ENCODE results near the gene SREBF1.

The SREBF1 gene

DNA sequence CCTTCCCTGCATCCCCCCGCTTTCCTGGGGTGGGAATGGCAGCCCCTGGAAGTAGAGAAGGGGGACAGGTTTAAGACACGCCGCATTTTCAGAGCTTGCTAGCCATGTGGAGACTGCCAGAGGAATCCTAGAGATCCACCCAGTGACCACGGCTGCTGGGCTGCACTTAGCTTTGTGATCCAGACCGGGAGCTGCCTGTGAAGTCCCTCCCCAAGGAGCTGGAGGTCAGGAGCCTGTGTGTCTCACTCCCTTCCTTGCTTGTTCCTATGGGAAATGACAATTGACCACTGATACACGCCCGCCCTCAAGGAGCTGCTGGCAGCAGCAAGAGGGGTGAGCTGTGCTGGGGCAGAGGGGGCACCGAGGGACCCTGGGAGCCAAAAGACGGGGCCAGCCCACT is 73.7 kb downstream of the SREBF1 start:
- DNase-seq (ENCODE audit: low read depth, low spot score), result no peak

DNA sequence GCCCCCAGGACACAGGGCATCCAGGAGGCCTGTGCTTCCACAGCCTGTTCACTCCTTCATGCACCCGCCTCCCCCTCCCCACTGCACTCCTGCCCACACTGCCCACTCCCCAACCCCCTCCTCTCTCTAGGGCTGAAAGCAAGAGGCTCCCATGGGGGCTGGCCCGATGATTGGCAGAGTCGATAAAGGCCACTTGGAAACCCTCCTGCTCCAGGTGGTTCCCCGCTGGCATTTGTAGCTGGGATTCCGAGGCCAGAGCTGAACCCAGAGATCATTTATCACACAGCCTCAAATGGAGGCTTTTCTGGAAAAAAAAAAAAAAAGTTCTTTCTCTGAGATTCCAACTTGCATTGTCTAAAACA is 74.1 kb downstream of the SREBF1 start:
- DNase-seq (ENCODE audit: low read depth, low spot score), result no peak
